ENCODE results near the gene PKD1.

The PKD1 gene

DNA sequence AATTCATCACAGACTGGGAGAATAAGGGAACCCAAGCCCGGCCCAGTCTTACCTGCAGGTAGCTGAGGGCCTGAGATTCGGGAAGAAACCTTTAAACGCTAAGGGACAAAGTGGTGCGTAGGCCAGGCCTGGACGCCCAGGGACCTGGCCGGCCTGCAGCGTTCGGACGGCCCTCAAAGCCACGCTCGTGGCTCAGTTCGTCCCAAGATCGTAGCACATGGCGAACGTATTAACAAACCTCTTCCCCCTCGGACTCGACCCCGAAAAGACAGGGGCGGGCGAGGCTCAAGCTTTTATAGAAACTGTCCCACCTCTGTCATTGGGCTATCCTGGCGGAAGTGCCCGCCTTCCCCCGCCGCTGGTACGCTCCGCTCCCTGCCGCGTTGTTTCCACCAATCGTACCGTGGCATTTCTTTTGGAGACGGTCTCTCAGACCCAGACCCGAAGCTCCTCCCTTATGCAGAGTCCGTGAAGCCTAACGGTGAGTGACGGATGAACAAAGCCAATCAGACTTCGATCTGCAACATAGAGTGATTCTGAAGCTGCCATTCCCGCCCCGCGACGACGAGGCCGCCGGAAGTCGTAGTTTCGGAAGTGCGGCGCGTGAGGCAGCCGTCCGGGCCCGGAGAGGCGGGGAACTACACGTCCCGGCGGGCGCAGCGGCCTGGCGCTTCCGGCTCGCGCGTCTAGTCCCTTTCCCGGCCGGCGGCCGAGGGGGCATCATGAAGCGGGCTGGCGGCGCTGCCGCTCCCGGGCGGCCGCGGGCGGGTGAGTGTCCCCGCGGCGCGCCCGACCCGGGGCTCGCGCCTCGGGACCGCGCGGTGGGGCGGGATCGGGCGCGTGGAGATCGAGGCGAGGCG, 19.6 kb upstream of the PKD1 start, which contains the start of gene TRAF7 (continued):
- TF ChIP-seq, protein P1, sequence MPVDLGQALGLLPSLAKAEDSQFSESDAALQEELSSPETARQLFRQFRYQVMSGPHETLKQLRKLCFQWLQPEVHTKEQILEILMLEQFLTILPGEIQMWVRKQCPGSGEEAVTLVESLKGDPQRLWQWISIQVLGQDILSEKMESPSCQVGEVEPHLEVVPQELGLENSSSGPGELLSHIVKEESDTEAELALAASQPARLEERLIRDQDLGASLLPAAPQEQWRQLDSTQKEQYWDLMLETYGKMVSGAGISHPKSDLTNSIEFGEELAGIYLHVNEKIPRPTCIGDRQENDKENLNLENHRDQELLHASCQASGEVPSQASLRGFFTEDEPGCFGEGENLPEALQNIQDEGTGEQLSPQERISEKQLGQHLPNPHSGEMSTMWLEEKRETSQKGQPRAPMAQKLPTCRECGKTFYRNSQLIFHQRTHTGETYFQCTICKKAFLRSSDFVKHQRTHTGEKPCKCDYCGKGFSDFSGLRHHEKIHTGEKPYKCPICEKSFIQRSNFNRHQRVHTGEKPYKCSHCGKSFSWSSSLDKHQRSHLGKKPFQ (tag by site-specific recombination; IDR thresholded peaks at IDR 0.05) = no peak
- TF ChIP-seq, protein P2, sequence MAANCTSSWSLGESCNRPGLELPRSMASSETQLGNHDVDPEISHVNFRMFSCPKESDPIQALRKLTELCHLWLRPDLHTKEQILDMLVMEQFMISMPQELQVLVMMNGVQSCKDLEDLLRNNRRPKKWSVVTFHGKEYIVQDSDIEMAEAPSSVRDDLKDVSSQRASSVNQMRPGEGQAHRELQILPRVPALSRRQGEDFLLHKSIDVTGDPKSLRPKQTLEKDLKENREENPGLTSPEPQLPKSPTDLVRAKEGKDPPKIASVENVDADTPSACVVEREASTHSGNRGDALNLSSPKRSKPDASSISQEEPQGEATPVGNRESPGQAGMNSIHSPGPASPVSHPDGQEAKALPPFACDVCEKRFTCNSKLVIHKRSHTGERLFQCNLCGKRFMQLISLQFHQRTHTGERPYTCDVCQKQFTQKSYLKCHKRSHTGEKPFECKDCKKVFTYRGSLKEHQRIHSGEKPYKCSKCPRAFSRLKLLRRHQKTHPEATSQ (tag by site-specific recombination; IDR thresholded peaks at IDR 0.05) = no peak
- TF ChIP-seq ZNF610 (tag by site-specific recombination; IDR thresholded peaks at IDR 0.05; ENCODE audit: borderline replicate concordance) (peak; percentile 25; the same call in 1 of the 2 replicates), GLI2 (tag by site-specific recombination; IDR thresholded peaks at IDR 0.05; ENCODE audit: borderline replicate concordance, low read depth) (no peak), KLF16 (tag by site-specific recombination; IDR thresholded peaks at IDR 0.05) (peak; percentile 81), BCL11B (tag by site-specific recombination; IDR thresholded peaks at IDR 0.05; ENCODE audit: low read depth) (0 out of 2 replicates have a peak, but pooled peaks have one; percentile 63), ZNF394 (tag by site-specific recombination; IDR thresholded peaks at IDR 0.05; ENCODE audit: borderline replicate concordance) (0 out of 2 replicates have a peak, but pooled peaks have one; percentile 44), ZNF571 (tag by site-specific recombination; IDR thresholded peaks at IDR 0.05) (no peak), ZEB2 (tag by site-specific recombination; IDR thresholded peaks at IDR 0.05) (0 out of 2 replicates have a peak, but pooled peaks have one; percentile 50), ZIC2 (tag by site-specific recombination; IDR thresholded peaks at IDR 0.05) (no peak; the same call in 1 of the 2 replicates), ZNF596 (tag by site-specific recombination; IDR thresholded peaks at IDR 0.05) (no peak; the same call in 1 of the 2 replicates), ZSCAN16 (tag by site-specific recombination; IDR thresholded peaks at IDR 0.05) (no peak)
- TF ChIP-seq, protein P3, sequence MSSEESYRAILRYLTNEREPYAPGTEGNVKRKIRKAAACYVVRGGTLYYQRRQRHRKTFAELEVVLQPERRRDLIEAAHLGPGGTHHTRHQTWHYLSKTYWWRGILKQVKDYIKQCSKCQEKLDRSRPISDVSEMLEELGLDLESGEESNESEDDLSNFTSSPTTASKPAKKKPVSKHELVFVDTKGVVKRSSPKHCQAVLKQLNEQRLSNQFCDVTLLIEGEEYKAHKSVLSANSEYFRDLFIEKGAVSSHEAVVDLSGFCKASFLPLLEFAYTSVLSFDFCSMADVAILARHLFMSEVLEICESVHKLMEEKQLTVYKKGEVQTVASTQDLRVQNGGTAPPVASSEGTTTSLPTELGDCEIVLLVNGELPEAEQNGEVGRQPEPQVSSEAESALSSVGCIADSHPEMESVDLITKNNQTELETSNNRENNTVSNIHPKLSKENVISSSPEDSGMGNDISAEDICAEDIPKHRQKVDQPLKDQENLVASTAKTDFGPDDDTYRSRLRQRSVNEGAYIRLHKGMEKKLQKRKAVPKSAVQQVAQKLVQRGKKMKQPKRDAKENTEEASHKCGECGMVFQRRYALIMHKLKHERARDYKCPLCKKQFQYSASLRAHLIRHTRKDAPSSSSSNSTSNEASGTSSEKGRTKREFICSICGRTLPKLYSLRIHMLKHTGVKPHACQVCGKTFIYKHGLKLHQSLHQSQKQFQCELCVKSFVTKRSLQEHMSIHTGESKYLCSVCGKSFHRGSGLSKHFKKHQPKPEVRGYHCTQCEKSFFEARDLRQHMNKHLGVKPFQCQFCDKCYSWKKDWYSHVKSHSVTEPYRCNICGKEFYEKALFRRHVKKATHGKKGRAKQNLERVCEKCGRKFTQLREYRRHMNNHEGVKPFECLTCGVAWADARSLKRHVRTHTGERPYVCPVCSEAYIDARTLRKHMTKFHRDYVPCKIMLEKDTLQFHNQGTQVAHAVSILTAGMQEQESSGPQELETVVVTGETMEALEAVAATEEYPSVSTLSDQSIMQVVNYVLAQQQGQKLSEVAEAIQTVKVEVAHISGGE (tag by site-specific recombination; conservative IDR thresholded peaks at IDR 0.05; ENCODE audit: low read depth) = peak; percentile 78
- TF ChIP-seq, protein P4, sequence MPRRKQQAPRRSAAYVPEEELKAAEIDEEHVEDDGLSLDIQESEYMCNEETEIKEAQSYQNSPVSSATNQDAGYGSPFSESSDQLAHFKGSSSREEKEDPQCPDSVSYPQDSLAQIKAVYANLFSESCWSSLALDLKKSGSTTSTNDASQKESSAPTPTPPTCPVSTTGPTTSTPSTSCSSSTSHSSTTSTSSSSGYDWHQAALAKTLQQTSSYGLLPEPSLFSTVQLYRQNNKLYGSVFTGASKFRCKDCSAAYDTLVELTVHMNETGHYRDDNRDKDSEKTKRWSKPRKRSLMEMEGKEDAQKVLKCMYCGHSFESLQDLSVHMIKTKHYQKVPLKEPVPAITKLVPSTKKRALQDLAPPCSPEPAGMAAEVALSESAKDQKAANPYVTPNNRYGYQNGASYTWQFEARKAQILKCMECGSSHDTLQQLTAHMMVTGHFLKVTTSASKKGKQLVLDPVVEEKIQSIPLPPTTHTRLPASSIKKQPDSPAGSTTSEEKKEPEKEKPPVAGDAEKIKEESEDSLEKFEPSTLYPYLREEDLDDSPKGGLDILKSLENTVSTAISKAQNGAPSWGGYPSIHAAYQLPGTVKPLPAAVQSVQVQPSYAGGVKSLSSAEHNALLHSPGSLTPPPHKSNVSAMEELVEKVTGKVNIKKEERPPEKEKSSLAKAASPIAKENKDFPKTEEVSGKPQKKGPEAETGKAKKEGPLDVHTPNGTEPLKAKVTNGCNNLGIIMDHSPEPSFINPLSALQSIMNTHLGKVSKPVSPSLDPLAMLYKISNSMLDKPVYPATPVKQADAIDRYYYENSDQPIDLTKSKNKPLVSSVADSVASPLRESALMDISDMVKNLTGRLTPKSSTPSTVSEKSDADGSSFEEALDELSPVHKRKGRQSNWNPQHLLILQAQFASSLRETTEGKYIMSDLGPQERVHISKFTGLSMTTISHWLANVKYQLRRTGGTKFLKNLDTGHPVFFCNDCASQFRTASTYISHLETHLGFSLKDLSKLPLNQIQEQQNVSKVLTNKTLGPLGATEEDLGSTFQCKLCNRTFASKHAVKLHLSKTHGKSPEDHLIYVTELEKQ (tag by site-specific recombination; IDR thresholded peaks at IDR 0.05; ENCODE audit: borderline replicate concordance) = no peak
- TF ChIP-seq, protein P5, sequence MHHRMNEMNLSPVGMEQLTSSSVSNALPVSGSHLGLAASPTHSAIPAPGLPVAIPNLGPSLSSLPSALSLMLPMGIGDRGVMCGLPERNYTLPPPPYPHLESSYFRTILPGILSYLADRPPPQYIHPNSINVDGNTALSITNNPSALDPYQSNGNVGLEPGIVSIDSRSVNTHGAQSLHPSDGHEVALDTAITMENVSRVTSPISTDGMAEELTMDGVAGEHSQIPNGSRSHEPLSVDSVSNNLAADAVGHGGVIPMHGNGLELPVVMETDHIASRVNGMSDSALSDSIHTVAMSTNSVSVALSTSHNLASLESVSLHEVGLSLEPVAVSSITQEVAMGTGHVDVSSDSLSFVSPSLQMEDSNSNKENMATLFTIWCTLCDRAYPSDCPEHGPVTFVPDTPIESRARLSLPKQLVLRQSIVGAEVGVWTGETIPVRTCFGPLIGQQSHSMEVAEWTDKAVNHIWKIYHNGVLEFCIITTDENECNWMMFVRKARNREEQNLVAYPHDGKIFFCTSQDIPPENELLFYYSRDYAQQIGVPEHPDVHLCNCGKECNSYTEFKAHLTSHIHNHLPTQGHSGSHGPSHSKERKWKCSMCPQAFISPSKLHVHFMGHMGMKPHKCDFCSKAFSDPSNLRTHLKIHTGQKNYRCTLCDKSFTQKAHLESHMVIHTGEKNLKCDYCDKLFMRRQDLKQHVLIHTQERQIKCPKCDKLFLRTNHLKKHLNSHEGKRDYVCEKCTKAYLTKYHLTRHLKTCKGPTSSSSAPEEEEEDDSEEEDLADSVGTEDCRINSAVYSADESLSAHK (tag by site-specific recombination; IDR thresholded peaks at IDR 0.05) = peak; percentile 50; the same call in 1 of the 2 replicates
